ENCODE measurements around the gene PEG3.

Gene PEG3

GRCh38 chr19:56838909-56839651, 1.4 kb downstream of the PEG3 start:
- peak; percentile 29 to 76 for DNase-seq

GRCh38 chr19:56838024-56838908, 2.3 kb downstream of the PEG3 start:
- DNase-seq, result peak; percentile 1 to 15

GRCh38 chr19:56837492-56838023, 3.0 kb downstream of the PEG3 start:
- no peak for DNase-seq

- no peak for DNase-seq
These were observed 3.5 kb downstream of the PEG3 start for GRCh38 chr19:56837004-56837403.

- no peak for DNase-seq
These were observed 4.5 kb downstream of the PEG3 start for GRCh38 chr19:56836059-56836458.

- no peak for DNase-seq
These were observed 5.1 kb downstream of the PEG3 start for GRCh38 chr19:56835401-56835800.

GRCh38 chr19:56834564-56835375, 5.8 kb downstream of the PEG3 start:
- DNase-seq, result no peak

GRCh38 chr19:56832352-56832928, 8.1 kb downstream of the PEG3 start:
- no peak for DNase-seq

GRCh38 chr19:56831255-56831654, 9.3 kb downstream of the PEG3 start:
- DNase-seq, result no peak

- no peak for DNase-seq
These were observed 10.9 kb downstream of the PEG3 start for GRCh38 chr19:56829596-56829995.

- DNase-seq, result no peak
These were observed 12.8 kb downstream of the PEG3 start for GRCh38 chr19:56827708-56828107.

- DNase-seq, result no peak
These were observed 16.6 kb downstream of the PEG3 start for GRCh38 chr19:56823956-56824355.

GRCh38 chr19:56823417-56823816, 17.1 kb downstream of the PEG3 start:
- DNase-seq, result no peak

GRCh38 chr19:56822755-56823154, 17.8 kb downstream of the PEG3 start:
- DNase-seq, result no peak

GRCh38 chr19:56821675-56822074, 18.9 kb downstream of the PEG3 start:
- DNase-seq, result no peak

GRCh38 chr19:56821209-56821608, 19.3 kb downstream of the PEG3 start:
- DNase-seq, result no peak

GRCh38 chr19:56819166-56819565, 21.4 kb downstream of the PEG3 start:
- DNase-seq, result no peak

- no peak for DNase-seq
These were observed 25.9 kb downstream of the PEG3 start for GRCh38 chr19:56814656-56815055.

GRCh38 chr19:56813531-56813930, 27.0 kb downstream of the PEG3 start:
- no peak for DNase-seq

GRCh38 chr19:56811480-56811879, 29.0 kb downstream of the PEG3 start:
- DNase-seq, result no peak

GRCh38 chr19:56810260-56810659, 30.3 kb downstream of the PEG3 start:
- no peak for DNase-seq

- DNase-seq, result no peak
These were observed 31.7 kb downstream of the PEG3 start for GRCh38 chr19:56808717-56809392.

Measured in CD4-positive, alpha-beta T cell treated with Interleukin-4 for 1 hour (primary cell).